SK-N-MC (cell line): ENCODE measurements around the gene GPER1.

Source experiments
- EZH2 ChIP-seq: fragments of 200-600 bp; sonication (generic); IDR thresholded peaks from one replicate; pipeline ENCODE4 v1.6.1; 2017; ENCODE audit warnings: antibody characterized with exemption
- POLR2AphosphoS5 ChIP-seq: IDR thresholded peaks from 2 replicates; pipeline ENCODE4 v1.6.1; 2012; ENCODE audit warnings: mild to moderate bottlenecking, low read depth, low read length, borderline replicate concordance

GRCh38 chr7:1050254-1050906 lies 37.5 kb upstream of the GPER1 start:
- TF ChIP-seq EZH2 (no peak), POLR2AphosphoS5 (no peak)
